ENCODE data around the gene SLC22A17. TPM values are rescaled to one million over a fixed set of nuclear protein-coding genes. Genes with fewer than 3 reads are reported as not detected.

The SLC22A17 gene
- total RNA-seq, 4 donors from 2014 or later = 4.0 to 14.2 (median 8.5) TPM

- no peak overlapping the region for H3K27ac ChIP-seq
- DNase-seq = no peak
- H3K4me3 ChIP-seq = no peak overlapping the region
- in situ Hi-C loops (cut with MboI; ENCODE audit: low pct_ligation_motif_present in 1 of 4, low pct_unique_long_range_greater_than_20kb in 1 of 4, low sequenced_read_pairs in 3 of 4) (loop anchor here in 2 of 4 donors (25.0 kb wide), 1 partner anchor 215 kb away; the partner anchor contains the start of genes AP1G2 (in 2 of the 2), THTPA (in 2 of the 2) and ZFHX2 (in 2 of the 2)), intact Hi-C loops (cut with DNase I; ENCODE audit: low total_unique reads) (no loop called here)
- H3K9me3 ChIP-seq = no peaks in the 10 kb centered on the region
- H3K4me1 ChIP-seq = peaks cover 3 to 4% (median 3%) of the 10 kb centered on the region in 4 donors
- no peak for TF ChIP-seq POLR2A (IDR thresholded peaks at IDR 0.05)
- TF ChIP-seq POLR2AphosphoS5 (IDR thresholded peaks at IDR 0.05) = no peak
- no peak for TF ChIP-seq CTCF (IDR thresholded peaks at IDR 0.05)
- TF ChIP-seq EP300 (IDR thresholded peaks at IDR 0.05; ENCODE audit: low read depth) = no peak
- no peaks in the 10 kb centered on the region for H3K36me3 ChIP-seq
- H3K27me3 ChIP-seq = peaks cover 16% of the 10 kb centered on the region
- 60 to 94% methylated on average over 1 to 22 of the region's 27 CpGs for WGBS, 2 donors (ENCODE audit: low coverage in 1 of 2)
Observed at GRCh38 chr14:23346693-23347405, 5.8 kb downstream of the SLC22A17 start.

GRCh38 chr14:23345987-23346692 is 6.5 kb downstream of the SLC22A17 start:
- no peak for TF ChIP-seq POLR2A (IDR thresholded peaks at IDR 0.05)
- TF ChIP-seq POLR2AphosphoS5 (IDR thresholded peaks at IDR 0.05) = no peak
- TF ChIP-seq EP300 (IDR thresholded peaks at IDR 0.05; ENCODE audit: low read depth) = no peak
- no peak for TF ChIP-seq CTCF (IDR thresholded peaks at IDR 0.05)
- Histone ChIP-seq H3K4me3 (no peak overlapping the region), H3K27me3 (peaks cover 9% of the 10 kb centered on the region), H3K9me3 (no peaks in the 10 kb centered on the region), H3K36me3 (no peaks in the 10 kb centered on the region), H3K4me1 (no peaks in the 10 kb centered on the region), H3K27ac (no peak overlapping the region)
- intact Hi-C loops (cut with DNase I; ENCODE audit: low total_unique reads) (no loop called here), in situ Hi-C loops (cut with MboI; ENCODE audit: low pct_ligation_motif_present in 1 of 4, low pct_unique_long_range_greater_than_20kb in 1 of 4, low sequenced_read_pairs in 3 of 4) (loop anchor here in 2 of 4 donors (25.0 kb wide), 1 partner anchor 216 kb away; the partner anchor contains the start of genes AP1G2 (in 2 of the 2), THTPA (in 2 of the 2) and ZFHX2 (in 2 of the 2))
- WGBS, 2 donors (ENCODE audit: low coverage in 1 of 2) = 60 to 81% methylated on average over 3 to 13 of the region's 13 CpGs
- no peak for DNase-seq

DNA sequence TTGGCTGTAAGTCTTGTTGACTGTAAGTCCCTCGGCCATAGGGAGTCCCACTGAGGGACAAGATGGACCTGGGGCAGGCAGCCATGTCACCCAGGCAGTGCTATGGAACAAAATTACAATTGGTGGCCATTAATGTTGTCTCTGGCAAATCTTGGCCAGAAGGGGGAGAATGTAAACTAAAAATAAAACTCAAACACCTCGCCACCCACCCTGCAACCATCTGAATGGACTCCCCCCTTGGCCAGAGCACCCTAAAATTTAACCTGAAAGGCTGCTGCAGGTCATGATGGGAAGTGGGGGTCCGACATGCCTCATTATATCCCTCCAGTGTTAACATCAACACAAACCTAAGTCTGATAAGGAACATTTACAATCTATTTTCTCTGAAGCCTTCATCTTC is 8.2 kb downstream of the SLC22A17 start:
- Histone ChIP-seq H3K36me3 (no peaks in the 10 kb centered on the region), H3K4me3 (no peak overlapping the region), H3K27me3 (peaks cover 5% of the 10 kb centered on the region), H3K9me3 (peaks cover 0 to 4% of the 10 kb centered on the region in 2 donors), H3K4me1 (no peaks in the 10 kb centered on the region), H3K27ac (no peak overlapping the region)
- in situ Hi-C loops (cut with MboI; ENCODE audit: low pct_ligation_motif_present in 1 of 4, low pct_unique_long_range_greater_than_20kb in 1 of 4, low sequenced_read_pairs in 3 of 4) (loop anchor here in 2 of 4 donors (25.0 kb wide), 1 partner anchor 218 kb away; the partner anchor contains the start of genes AP1G2 (in 2 of the 2), THTPA (in 2 of the 2) and ZFHX2 (in 2 of the 2)), intact Hi-C loops (cut with DNase I; ENCODE audit: low total_unique reads) (no loop called here)
- DNase-seq = no peak
- TF ChIP-seq POLR2A (IDR thresholded peaks at IDR 0.05) (no peak), EP300 (IDR thresholded peaks at IDR 0.05; ENCODE audit: low read depth) (no peak), POLR2AphosphoS5 (IDR thresholded peaks at IDR 0.05) (no peak), CTCF (IDR thresholded peaks at IDR 0.05) (no peak)
- 48 to 63% methylated on average over 3 of the region's 3 CpGs for WGBS, 2 donors (ENCODE audit: low coverage in 1 of 2)
